Hepatocyte (in vitro differentiated cells): ENCODE measurements around the gene GRIA1.

ENCODE experiments used
- CTCF ChIP-seq: fragments of 200-600 bp; sonication (generic); IDR thresholded peaks from 2 replicates; pipeline ENCODE4 v1.5.1; 2016; ENCODE audit warnings: antibody characterized with exemption, mild to moderate bottlenecking; ENCODE audit not compliant: poor library complexity
- EZH2 ChIP-seq: fragments of 200-600 bp; sonication (generic); IDR thresholded peaks from 2 replicates; pipeline ENCODE4 v1.6.1; 2016; ENCODE audit warnings: antibody characterized with exemption, mild to moderate bottlenecking, borderline replicate concordance

DNA sequence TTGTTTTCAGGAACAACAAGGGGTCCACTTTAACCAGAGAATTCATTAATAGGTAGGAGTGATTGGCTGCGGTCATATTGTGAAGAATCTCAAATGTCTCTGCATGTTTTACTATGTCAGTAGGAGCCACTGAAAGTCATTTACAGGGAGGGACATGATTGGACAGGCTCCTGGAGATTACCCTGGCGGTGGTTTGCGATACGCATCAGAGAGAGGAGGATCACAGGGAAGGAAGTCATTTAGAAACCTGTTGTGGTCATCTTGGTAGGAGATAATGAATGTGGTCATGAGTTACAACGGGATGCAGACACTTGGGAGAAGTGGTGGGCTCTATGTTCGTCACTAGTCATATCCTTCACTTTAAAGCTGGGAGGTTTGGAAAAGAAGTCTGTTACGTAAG is 285.5 kb downstream of the GRIA1 start:
- TF ChIP-seq EZH2 (no peak), CTCF (no peak)
